SKM-1 (cell line): ENCODE data around the gene ASGR2.
"Not testable (repeated sequence)": the region's sequence is repeated elsewhere in the genome, so short reads cannot be mapped to it uniquely, and the experiment has no call there.

Source experiments
- DNase-seq: peaks from one replicate; lab custom pipeline; 2025; ENCODE audit not compliant: unreplicated experiment; lab: John Stamatoyannopoulos, UW

Gene ASGR2

DNA sequence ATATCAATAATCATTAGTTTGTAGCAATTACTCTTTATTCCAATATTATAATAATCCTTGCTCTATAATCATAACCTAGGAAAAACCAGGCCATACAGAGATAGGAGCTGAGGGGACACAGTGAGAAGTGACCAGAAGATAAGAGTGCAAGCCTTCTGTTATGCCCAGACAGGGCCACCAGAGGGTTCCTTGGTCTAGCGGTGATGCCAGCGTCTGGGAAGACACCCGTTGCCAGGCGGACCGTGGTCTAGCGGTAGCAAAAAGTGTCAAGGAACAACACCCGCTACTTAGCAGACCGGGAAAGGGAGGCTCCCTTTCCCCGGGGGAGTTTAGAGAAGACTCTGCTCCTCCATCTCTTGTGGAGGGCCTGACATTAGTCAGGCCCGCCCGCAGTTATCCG, 11.8 kb upstream of the ASGR2 start:
- not testable (repeated sequence) for DNase-seq

DNA sequence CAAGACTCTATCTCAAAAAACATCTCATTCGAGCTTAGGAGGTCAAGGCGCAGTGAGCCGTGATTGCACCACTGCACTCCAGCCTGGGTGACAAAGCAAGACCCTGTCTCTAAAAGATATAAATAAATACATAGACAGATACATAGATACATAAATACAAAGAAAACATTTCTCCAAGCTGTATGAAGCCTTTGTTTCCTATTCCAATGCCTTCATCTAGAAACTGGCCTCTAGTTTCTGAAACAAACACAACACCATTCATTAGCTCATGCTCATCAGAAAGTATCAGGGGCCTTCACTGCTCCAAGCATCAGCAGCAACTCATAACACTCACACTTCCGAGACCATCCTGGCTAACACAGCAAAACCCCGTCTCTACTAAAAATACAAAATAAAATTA, 10.3 kb upstream of the ASGR2 start:
- no peak for DNase-seq

DNA sequence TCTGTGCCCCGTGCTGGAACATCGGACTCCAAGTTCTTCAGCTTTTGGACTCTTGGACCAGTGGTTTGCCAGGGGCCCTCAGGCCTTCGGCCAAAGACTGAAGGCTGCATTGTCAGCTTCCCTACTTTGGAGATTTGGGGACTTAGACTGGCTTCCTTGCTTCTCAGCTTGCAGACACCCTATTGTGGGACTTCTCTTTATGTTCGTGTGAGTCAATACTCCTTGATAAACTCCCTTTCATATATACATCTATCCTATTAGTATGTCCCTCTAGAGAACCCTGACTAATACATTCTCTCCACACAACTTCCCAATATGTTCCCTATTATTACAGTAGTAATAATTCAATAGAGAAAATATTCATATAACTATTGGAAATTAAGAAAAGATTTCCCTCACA, 9.2 kb upstream of the ASGR2 start:
- no peak for DNase-seq

DNA sequence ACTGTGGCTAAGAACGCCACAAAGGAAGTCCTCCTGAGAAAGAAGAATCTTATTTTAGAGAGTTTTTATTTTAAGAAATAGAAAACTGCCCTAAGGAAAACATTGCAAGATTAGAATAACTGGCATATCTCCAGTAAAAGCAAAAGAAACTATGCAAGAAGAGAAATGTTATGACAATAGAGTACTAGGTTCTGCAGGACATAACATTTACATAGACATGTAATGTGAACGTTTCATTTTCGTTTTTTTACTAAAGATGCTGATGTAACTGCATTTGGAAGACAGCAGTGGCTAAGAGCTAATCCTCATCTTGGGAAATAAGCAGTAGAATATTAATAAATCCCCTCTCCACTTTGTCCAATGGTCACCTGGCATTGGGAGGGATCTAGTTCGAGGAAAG, 7.8 kb upstream of the ASGR2 start:
- no peak for DNase-seq

DNA sequence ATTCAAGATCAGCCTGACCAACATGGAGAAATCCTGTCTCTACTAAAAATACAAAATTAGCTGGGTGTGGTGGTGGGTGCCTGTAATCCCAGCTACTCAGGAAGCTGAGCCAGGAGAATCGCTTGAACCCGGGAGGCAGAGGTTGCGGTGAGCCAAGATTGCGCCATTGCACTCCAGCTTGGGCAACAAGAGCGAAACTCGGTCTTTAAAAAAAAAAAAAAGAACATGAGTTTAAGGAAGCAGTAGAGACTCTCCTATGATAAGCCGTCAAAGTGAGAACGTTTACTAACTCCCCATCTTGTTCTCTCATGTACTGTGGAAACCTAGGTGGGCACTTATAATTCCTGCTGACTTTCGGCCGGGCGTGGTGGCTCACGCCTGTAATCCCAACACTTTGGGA, 6.0 kb upstream of the ASGR2 start:
- peak; percentile 20 for DNase-seq

DNA sequence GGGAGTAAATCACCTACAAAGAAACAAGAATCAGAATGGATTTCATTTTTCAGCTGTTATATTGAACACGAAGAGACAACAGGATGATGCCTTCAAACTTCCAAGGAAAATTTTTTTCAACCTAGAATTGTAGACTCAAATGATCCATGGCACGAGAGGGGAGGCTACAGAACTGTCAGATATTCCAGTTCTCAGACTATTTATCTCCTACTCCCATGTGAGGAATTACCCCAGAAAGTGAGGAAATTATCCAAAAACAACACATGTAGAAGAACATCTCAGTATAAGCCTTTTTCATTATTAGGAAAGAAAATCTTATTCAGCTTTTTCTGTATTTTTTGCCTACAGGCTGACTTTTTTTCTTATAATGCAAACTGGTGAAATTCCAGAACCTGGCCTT, 5.5 kb upstream of the ASGR2 start:
- DNase-seq, result no peak

DNA sequence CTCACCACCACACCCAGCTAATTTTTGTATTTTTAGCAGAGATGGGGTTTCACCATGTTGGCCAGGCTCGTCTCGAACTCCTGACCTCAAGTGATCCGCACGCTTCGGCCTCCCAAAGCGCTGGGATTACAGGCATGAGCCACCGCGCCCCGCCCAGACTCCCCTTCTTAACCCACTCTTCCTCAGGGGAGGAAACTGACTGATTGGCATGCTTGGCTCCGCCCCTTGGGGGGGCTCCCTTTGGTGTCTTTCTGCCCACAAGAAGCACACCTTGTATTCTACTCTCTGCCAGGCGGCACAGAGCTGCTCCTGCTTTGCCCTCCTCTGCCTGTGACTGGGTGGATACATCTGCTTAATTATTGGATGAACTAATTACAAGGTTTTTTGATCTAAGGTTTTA, 4.7 kb upstream of the ASGR2 start:
- no peak for DNase-seq

DNA sequence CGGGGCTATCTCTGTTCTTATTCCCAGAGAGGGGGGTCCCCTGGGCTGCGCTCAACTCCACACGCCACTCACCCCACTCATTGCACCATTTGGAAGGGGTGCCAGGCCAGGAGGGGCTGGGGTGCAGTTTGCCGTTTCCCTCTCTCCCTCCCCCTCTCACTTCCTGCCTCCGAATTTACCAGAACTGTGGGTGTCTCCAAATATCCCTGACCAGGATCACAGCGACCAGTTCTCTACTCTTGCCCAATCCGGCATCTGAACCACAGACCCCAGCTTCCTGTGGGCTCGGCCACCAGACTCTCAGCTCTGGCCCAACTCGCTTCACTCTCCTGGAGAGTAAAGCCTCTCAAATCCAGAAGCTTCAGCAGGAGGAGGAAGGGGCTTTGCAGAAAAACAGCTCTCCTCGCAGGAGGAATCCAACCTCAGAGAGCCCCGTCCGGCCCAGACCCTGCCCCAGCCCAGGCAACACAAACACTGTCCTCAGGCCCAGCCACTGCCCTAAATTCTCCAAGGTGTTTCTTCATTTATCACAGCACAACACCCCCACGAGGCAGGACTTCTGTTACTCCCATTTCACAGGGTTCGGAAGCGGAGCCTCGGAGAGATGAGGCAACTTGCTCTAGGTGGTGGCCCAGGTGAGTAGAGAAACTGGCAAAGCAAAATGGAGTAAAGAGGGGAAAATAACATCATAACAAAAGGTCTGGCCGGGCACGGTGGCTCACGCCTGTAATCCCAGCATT, 423 bp upstream of the ASGR2 start:
- DNase-seq, result peak; percentile 45

DNA sequence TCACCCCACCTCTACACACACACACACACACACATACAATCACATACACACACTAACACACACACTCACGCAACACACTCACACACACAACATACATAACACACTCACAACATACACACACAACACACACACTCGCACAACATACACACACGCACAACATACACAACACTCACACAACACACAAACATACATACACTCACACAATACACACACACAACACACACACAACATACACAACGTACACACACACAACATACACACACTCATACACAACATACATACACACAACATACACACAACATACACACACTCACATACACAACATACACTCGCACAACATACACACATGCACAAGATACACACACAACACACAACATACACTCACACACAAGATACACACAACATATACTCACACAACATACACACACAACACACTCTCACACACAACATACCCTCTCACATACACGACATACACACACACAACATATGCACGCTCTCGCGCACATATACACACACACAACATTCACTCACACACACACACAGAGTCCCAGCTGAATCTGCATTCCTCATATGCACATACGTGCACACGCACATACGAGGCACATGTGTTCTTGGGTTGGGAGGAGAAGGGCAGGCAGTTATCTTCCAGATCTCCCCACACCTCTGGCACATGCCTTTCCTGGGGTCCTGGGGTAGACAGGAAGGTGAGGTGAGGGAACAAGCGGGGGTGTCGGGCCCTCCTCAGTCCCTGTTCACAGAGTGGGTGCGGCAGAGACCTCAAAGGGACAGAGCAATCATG, 1.1 kb downstream of the ASGR2 start:
- DNase-seq, result no peak

DNA sequence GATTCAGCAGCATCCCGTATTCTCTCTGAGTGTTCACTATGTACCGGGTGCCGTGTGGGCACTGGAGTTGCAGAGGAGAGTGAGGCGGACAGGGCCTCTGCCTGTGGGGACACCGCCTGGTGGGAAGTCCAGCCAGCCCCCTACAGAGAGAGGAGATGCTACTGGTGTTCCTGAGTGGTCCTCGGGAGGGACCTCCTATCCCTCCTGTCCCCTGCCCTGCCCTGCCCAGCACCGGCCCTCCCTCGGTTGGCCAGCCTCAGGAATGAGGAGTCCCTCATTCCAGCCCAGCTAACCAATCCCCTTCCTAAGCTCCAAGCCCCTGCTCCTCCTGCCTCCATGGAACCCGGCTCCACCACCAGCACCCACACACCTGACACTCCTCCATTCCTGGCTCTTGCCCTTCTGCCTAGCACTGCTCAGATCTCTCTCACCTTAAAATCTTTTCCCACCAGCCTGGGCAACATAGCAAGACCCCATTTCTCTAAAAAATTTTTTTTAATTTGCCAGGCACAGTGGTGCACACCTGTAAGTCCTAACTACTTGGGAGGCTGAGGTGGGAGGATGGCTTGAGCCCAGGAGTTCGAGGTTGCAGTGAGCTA, 2.0 kb downstream of the ASGR2 start:
- DNase-seq, result no peak

DNA sequence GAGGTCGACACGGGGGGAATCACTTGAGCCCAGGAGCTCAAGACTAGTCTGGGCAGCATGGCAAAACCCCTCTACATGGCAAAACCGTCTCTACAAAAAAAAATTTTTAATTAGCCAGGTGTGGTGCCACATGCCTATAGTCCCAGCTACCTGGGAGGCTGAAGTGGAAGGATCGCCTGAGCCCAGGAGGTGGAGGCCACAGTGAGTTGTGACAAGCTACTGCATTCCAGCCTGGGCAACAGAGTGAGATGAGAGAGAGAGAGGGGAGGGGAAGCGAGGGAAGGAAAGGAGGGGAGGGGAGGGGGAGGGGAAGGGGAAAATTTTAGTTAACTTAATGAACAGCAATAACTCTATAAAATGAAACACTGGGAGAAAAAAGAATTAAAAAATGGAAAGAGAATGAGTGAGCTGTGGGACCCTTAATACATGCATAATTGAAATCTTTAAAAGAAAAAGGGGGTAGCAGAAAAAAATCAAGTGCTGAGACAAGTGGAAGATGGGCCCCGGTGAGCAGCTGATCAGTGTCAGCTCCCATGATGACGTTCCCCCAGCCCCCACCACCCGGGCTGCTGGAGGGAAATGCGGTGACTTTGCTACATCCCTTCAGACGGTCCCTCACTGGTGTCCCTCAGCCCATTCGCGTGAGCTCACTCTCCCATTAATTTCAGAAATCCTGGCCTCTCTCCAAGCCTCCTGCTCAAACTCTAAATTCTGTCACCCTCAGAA, 2.7 kb downstream of the ASGR2 start:
- DNase-seq, result no peak

DNA sequence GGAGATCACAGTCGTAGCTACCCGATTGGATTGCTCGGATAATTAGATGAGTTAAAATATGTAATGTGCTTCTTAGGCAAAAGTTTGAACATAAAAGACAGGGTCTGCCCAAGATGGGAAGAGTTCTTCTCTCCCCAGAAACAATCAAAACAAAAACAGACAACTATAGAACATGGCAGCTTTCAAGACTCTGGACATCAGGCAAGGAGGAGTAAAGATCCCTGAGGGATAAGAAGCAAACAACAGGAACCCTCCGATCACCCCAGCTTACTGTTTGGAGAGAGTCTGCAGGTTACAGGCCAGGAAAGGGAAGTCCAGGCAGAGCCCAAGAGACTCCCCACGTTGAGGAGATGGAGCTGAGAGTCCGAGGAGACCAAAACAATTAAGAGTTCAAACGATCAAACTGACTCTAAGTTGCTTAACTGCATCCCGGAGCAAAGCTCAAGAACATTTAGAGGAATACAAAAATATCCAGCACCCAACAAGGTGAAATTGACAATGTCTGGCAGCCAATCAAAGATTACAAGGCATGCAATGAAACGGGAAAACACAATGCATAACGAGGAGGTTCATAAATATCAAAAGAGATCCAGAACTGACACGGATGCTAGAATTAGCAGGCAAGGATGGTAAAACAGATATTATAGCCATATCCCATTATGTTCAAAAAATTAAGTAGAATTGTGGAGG, 3.9 kb downstream of the ASGR2 start:
- DNase-seq, result no peak

DNA sequence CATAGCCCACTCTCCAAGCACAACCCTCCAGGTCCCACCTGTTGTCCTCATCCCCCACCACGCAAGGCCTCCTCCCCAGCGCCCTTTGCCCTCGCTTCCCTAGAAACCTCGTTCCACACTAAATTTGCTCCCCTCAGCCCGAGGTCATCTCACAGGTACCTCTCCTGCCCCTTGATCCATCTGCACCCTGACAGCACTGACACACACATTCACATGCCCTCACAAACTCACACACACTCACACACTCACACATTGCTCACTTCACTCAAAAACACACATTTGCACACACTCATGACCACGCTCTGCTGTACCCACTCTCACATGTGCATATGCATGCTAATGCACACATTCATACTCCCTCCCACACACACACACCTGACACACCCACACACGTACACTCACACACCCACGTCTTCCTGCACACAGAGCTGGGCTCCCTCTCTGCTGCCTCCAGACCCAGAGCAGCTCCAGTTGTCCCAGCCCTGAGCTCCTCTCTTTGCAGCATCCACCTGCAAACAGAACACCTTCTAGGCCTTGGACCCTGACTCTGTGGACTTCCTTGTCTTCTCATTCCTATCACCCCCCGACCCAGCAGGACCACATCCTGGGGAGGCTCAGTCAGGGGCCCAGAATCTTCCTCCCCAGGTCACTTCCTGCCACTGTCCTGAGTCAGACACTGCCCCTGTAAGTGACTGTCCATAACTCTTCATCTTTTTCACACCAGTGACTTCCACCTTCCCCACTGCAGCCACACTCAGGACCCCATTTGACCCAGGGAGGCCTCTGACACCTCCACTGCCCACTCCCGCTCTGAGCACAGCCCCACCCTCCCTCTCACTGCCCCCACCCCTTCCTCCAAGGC, 4.9 kb downstream of the ASGR2 start:
- no peak for DNase-seq

DNA sequence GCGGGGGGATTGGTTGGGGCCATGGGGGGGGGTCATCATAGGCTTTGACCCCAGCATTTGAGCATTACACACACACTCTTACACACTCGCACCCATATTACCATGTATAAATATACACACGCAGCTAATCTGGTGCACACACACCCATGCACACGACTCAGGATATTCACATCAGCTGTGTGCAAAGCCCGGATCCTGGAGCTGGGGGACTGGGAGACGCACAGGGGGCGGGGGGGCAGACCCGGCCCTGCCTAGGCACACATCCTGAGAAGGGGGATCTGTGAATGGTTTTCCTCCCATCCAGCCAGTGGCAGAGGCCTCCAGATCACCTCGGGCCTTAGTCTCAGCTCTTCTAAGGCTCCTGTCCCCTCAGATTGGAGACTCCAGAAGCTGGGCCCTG, 5.6 kb downstream of the ASGR2 start:
- DNase-seq, result no peak

DNA sequence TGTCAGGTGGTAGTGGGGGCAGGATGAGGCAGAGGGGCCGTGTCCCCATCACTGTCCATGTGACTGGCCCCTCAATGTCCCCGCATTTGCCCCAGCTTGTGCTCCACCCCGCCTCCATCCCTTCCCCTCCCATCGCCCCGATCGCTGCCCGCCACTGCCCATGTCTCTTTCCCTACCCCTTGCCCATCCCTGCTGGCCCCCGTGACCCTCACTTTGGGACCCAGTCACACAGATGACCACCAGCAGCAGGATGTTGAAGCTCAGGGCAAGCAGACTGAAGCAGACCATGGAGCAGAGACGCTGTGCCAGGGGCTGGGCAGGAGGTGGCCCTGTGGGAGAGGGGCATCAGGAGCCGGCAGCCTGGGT, 6.1 kb downstream of the ASGR2 start:
- DNase-seq, result no peak

DNA sequence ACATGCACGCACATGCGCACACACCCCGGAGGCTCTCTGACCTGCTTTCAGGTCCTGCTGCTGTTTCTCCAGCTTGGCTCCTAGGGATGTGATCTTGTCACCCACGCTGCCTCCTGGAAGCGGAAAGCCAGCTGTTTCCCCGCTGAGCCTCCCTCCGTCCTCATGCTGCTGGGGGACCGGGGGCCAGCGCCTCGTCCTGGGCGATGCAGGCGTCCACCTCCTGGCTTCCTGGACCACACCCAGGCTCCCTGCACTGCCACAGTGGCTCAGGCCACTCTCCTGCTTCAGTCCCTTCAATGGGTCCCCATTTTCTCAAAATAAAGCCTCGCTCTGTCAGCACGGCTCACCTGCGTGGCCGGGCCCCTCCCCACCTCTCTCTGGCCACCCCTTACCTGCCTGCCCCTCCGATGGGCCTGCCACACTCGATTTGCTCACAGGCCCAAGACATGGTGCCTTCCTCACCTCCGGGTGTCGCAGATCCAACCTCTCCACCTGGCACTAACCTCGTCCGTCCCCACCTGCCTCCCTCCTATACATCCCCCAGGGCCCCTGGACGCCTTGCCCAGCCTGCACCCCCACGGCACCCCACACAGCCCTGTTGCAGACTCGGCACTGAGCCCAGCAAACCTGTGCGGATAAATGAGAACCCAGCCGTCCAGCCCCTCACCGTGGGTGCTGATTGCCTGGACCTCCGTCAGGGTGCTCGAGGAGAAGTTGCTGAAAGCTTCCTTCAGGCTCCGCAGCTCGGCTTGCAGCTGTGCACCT, 6.6 kb downstream of the ASGR2 start:
- DNase-seq, result no peak

DNA sequence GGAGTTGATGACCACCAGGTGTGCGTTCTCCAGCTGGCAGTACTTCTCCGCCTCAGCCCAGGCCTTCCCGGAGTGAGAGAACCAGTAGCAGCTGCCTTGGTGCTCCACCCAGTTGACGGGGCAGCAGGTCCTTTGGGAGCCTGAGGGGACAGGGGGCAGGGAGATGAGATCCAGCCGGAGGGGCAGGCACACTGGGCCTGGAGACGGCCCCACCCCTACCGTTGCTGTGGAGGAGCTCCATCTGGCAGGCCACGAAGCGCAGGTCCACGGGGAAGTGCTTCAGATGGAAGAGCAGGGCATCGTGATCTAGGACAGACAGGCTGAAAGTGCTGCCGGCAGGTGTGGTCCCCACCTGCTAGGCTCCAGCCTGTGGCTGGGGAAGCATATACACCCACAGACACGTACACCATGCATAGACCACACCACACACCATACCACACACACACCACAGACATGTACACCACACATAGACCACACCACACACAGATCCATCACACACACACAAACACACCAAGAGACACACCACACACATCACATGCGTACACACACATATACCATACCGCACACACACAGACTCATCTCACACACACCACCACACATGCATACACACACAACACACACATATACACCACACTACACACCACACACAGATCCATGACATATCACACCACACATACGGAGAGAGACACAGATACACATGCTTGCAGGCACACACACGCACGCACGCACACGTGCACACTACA, 7.4 kb downstream of the ASGR2 start:
- no peak for DNase-seq

DNA sequence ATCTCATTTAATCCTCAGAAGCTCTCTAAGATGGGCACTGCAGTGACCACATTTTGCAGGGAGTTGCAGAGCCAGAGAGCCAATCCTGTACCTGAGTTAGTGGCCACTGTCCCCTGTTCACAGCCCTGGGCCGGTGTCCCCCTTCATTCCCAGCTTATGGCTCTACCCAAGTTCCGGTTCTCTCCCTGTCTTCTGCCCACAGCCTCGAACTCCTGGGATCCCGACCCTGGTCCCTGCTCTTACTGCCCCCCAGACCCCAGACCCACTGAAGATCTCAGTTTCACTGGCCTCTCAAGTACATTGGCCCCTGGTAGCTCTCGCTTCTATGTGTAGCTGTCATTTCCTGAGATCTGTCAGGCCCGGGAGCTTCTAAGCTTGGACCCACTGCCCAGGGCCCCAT, 12.2 kb downstream of the ASGR2 start:
- no peak for DNase-seq

DNA sequence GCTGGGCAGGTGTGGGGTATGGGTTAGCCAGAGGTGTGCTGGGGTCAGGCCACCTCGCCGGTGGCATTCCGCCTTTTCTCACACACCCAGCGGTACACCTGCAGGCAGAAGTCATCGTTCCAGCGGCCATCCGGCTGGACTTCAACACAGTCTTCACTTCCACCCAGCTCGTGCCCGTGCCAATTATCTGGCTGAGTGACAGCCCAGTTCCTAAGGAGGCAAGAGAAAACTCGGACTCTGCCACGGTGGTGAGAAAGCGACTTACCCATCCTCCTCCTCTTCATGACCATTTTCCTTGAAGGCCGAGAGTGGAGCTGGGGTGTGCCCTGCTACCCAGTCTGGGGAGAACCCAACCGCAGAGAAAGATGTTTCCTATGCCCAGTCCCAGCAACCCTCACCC, 13.1 kb downstream of the ASGR2 start:
- no peak for DNase-seq
